GM13977 (cell line): ENCODE results near the gene USP49.

Experiments
- DNase-seq: peaks from one replicate; pipeline ENCODE4 v3.0.0; 2012; ENCODE audit warnings: low spot score
- in situ Hi-C: fragments of 300-500 bp; cut with MboI; formaldehyde crosslinking; loops from one replicate; pipeline ENCODE4 v1.12.0; 2022; ENCODE audit warnings: low sequenced_read_pairs, low pct_unique_long_range_greater_than_20kb, mixed read lengths, inconsistent platforms; ENCODE audit not compliant: unreplicated experiment
- TF ChIP-seq, protein P1 (sequence below): IDR thresholded peaks from 2 replicates; pipeline ENCODE4 v1.5.1; 2012; ENCODE audit warnings: mild to moderate bottlenecking, control low read depth; ENCODE audit not compliant: insufficient read depth; ENCODE audit errors: extremely low read depth, missing control alignments

USP49 gene

DNA sequence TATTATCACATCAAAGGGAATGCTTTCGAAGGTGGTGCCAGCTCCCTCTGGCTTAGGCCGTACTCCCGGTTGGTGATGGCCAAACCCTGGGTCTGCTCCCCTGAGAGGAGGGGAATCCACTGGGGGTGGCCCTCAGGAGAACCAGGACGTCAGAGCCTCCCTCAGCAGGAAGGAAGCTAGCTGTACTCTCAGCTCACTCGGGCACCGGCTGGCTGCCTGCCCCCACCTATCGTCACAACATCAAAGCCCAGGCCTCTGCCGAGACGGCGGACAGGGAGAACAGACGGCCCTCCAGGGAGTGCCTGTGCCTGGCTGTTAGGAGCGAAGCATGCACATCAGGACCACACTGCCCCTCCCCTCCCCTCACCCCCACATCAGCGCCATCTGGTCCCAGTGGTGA, 138.8 kb downstream of the USP49 start:
- no peak for DNase-seq
- in situ Hi-C loops = no loop called here
- TF ChIP-seq, protein P1, sequence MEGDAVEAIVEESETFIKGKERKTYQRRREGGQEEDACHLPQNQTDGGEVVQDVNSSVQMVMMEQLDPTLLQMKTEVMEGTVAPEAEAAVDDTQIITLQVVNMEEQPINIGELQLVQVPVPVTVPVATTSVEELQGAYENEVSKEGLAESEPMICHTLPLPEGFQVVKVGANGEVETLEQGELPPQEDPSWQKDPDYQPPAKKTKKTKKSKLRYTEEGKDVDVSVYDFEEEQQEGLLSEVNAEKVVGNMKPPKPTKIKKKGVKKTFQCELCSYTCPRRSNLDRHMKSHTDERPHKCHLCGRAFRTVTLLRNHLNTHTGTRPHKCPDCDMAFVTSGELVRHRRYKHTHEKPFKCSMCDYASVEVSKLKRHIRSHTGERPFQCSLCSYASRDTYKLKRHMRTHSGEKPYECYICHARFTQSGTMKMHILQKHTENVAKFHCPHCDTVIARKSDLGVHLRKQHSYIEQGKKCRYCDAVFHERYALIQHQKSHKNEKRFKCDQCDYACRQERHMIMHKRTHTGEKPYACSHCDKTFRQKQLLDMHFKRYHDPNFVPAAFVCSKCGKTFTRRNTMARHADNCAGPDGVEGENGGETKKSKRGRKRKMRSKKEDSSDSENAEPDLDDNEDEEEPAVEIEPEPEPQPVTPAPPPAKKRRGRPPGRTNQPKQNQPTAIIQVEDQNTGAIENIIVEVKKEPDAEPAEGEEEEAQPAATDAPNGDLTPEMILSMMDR = no peak

DNA sequence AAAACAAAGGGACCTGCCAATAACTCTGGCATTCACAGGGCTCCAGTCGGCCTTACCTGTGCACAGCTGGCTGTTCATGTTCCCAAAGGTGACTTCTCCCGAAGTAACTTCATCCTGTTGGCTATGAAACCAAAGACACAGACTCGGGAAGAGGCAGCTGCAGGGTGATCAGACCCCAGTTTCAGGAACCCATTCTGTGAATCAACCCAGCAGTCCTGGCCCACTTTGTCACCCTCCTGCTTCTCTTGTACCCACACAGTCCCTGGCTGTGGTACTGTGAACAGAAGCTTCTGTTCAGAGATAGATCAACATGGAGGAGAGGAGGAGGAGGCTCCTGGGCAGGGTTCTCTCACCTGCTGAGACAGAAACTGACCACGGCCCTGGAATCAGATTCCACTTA, 139.3 kb downstream of the USP49 start:
- in situ Hi-C loops = no loop called here
- no peak for DNase-seq
- TF ChIP-seq, protein P1 = no peak

DNA sequence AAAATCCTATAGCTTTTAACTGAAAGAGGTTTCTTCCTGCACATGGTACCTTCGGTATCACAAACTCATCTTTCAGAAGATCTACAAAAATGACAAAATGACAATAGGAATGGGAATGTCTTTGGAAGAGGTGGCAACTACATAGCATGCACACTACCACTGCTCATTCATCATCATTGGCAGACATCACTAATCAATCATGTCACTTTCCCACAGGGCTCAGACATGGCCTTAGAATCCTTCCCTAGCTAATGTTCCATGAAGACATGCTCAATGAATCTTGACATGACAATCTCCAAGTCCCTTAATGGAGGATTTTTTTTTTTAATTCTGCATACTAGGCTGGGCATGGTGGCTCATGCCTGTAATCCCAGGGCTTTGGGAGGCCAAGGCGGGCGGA, 144.8 kb downstream of the USP49 start:
- in situ Hi-C loops = no loop called here
- TF ChIP-seq, protein P1 = no peak
- DNase-seq = no peak

DNA sequence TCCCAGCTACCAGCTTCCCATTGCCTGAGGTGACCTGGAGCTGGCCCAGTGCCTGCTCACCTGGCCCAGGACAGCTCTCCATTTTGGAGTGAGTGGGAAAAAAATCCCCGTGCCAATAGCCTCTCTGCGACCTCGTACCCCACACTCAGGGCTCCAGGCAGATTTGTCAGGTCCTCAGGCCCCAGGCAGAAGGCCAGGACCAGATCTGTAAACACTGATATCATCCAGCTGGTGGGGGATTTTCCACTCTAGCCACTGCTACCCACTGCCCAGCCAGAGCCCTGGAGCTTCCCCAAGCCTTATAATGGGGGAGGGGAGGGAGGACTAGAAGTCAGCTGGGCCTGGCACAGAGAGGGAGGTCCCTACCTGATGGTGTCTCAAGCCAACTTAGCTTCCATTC, 146.6 kb downstream of the USP49 start:
- DNase-seq = no peak
- in situ Hi-C loops = no loop called here
- TF ChIP-seq, protein P1 = no peak

DNA sequence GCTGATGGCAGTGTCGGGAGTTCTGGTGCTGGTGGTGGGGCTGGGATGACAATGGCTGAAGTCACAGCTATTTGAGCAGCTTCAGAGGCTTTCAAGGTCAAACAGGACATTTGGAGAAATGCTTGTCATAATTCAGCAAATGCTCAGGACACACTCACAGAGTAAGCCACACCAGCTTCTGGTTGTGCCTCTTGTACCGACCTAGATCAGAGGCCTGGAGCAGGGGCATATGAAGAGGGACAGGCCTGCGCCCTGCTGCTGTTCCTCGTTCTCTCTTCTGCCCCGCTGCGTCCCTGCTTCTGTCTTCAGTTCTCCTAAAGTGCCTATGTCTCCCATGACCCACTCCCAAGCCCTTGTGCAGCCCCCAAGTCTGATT, 147.1 kb downstream of the USP49 start:
- no peak for DNase-seq
- TF ChIP-seq, protein P1 = no peak
- in situ Hi-C loops = no loop called here

DNA sequence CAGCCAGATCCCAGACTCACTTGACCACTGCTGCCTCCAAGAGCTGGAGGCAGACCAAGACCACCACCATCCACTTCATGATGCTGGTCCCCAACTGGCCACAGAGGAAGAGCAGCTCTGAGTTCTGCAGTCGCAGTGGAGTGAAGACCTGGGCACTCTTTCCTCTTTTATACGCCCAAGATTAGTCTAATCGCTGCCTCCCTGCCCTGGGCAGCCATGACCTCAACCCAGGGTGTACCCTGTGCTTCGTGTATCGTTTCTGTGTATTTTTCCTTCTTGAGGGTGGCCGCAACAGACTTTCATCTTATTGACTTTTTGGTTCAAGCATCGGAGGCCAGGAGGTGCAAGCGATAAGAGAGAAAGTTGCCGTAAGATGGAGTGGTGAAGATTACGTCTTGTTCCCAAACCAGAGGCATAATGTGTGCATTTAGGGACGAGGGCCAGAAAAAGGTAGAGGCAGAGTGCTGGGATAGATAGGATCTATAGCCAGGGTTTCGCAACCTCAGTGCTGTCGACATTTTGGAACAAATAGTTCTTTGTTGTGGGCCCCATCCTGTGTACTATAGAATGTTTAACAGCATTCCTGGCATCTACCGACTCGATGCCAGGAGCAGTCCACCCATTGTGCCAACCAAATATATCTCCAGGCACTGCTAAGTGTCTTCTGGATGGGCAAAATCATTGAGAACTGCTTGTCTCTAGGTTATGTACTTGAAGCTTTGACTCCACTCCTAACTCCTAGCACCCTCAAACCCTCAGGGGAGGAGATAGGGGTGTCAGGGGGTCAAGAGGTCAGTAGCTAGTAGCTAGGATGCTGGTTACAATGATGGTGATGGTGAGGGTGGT, 147.7 kb downstream of the USP49 start, which contains the start of gene PGC:
PGC (minus strand) TSS at position 142 of the 846 bp plus-strand sequence; CDS start at position 79, 63 bp downstream.
- in situ Hi-C loops = no loop called here

More for the DNA sequence above, 147.7 kb downstream of the USP49 start, which contains the start of gene PGC:
- TF ChIP-seq, protein P1 = no peak
- no peak for DNase-seq
